NCI-H1930 (cell line): ENCODE results near the gene VSIG8.
"Not testable (repeated sequence)": the region's sequence is repeated elsewhere in the genome, so short reads cannot be mapped to it uniquely, and the experiment has no call there.

Experiments used
- DNase-seq, 2 experiments: peaks; one replicate each; lab custom pipeline; 2025; lab: John Stamatoyannopoulos, UW

VSIG8 gene

GRCh38 chr1:159862557-159862956 is at the start of gene VSIG8:
TSS of gene VSIG8 (minus strand) at chr1:159862657. CDS start at chr1:159862521, 136 bp downstream.
- DNase-seq, result no peak

DNA sequence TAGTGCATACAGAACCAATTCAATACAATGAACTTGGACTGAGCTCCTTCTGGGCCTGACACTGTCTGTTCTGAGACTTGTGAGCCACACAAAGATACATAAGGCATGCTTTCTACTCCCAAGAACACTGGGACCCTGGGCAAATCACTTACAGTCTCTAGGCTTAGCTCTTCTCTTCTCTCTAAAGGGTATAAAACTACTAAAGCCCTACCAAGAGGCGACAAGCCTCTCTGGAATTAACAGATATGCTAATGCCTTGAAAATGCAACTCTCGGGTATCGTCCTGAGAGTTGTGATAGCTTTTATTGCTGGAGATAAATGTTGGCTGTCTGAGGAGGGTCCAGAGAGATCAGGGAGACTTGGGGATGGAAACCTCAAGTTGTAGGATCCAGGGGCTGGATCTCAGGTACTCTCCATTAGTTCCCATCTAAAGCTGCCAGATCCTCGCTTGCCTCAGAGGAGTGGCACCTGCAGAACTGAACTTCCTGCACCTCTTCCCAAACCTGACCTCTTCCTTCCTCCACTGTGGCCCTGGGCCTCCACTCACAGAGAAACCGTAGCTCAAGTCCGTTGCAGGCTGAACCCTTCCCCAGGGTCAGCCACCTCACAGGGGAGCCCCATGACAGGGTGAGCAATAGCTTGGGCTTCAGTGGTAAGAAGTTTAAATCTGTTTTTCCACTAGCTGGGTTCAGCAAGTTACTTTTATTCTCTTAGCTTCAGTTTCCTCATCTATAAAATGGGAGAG is 49.0 kb upstream of the VSIG8 start:
- DNase-seq, result no peak

DNA sequence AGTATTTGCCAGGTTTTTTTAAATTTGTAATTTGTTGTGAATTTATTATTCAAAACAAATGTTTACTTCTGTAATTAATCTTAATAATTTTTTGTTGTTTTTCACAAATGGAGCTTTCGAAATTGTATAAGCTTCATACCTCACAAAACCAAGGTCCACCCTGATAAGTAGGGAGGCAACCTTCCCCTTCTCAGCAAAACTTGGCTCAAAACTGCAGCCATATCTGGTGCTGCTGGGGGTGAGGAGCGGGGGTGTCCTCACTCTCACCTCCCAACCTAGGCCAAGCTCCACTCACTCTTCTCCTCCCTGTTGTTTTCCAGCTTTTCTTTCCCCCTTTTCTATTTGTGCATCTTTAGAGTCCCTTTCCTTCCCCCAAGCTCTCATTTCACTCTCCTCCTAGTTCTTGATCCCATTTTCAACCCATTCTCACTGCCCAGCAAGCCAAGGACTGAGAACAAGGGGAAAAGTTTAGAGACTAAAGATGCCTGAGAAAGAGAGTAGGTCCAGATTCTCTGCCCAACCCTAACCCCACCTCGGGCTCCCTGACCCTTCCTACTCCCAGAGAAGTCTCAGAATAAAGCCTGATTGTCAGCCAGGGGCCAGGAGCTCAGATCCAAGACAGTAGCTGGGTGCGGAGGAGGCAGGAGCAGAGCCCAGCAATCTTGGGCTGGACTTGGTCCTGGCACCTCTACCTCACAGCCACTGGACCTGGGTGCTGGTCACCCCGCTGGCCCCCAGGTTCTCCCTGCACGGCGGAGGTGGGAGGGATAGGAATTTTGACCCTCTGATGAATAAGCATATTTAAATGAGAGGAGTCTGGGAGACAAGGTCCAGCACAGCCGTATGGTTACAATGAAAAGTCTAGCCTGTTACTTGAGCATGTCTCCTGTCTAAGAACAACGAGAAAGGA is 45.8 kb upstream of the VSIG8 start:
- no peak for DNase-seq

GRCh38 chr1:159906960-159907359 is 44.5 kb upstream of the VSIG8 start:
- DNase-seq, result no peak

DNA sequence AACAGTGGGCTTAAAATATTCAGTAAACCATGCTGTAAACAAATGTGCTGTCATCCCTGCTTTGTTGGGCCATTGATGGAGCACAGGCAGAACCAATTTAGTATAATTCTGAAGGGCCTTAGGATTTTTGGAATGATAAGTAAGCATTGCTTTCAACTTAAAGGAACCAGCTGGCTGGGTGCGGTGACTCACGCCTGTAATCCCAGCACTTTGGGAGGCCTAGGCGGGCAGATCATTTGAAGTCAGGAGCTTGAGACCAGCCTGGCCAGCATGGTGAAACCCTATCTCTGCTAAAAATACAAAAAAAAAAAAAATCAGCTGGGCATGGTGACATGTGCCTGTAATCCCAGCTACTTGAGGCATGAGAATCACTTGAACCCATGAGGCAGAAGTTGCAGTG is 41.6 kb upstream of the VSIG8 start:
- not testable (repeated sequence) for DNase-seq

DNA sequence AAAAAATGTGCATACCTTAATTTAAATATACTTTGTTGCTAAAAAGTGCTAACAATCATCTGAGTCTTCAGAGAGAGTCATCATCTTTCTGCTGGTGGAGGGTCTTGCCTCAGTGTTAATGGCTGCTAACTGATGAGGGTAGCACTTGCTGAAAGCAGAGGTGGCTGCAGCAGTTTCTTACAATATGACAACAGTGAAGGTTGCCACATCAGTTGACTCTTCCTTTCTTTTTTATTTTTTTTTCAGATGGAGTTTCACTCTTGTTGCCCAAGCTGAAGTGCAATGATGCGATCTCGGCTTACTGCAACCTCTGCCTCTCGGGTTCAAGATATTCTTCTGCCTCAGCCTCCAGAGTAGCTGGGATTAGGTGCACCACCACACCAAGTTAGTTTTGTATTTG is 40.1 kb upstream of the VSIG8 start:
- DNase-seq, result no peak

- DNase-seq, result no peak
Measured at GRCh38 chr1:159900755-159901360, 38.4 kb upstream of the VSIG8 start.

DNA sequence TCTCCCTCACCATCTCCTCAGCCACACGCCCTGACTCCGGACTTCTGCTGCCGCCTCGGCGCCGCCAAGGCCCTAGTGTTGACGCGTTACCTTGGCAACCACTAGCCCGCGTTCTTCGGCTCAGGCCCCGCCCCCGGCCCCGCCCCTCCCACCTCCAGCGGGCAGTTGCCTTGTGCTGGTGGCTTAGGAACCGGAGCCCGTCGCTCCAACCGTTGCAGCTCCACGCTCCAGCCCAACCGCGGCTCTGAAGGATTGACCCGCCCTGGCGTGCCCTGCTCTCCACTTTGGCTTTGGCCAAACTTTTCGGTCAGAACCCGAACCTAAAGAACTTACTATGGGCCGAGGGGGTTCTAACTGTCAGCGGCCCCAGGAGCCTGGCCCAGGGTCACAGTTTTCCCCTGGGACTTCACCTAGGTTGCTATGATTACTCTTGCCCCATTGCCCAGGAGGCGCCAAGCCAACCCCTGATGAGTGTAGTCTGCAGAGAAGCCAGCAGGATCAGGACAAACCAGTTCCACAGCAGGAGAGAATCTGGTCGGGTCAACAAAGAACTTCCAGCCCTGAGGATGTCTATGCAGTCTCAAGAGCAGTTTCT is 37.7 kb upstream of the VSIG8 start, which contains the start of gene CFAP45:
Gene CFAP45, minus strand, starts transcription at position 80 of the 595 bp plus-strand sequence. Its CDS starts 67 bp downstream, at position 13.
- DNase-seq, result peak; percentile 63 to 66

DNA sequence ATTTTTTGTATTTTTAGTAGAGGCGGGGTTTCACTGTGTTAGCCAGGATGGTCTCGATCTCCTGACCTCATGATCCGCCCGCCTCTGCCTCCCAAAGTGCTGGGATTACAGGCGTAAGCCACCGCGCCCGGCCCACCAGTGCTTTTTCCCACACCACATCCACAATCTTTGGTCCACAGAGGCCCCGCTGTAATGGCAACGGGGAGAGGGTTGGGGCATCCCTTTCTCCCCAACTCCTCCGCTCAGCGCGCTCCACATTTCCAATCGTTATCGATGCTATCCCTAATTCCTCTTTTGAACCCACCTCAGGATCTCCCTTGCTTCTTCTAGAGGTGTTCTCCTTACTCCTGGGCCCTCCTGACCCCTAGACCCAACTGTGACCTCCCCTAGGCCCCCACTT is 37.2 kb upstream of the VSIG8 start:
- not testable (repeated sequence) for DNase-seq

- DNase-seq, result no peak
Measured at GRCh38 chr1:159898527-159898926, 36.1 kb upstream of the VSIG8 start.

- no peak for DNase-seq
Measured at GRCh38 chr1:159897962-159898361, 35.5 kb upstream of the VSIG8 start.

DNA sequence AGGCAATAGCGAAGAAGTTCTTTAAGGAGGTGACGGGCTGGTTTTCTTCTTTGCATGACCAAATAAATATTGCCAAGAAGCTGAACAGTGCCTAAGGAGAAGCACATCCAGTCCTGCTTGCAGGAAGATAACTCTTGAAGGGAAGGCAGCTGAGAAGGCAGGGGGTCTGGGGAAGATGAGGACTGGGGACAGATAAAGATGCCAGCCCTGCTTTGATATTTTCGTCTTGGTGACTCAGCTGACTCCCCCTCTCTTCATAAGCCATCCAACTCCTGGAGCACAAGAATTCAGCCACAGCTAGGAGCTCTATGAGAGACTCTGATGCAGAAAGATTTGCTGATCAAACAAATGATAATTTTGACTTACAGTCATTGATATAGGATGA is 34.1 kb upstream of the VSIG8 start:
- no peak for DNase-seq

DNA sequence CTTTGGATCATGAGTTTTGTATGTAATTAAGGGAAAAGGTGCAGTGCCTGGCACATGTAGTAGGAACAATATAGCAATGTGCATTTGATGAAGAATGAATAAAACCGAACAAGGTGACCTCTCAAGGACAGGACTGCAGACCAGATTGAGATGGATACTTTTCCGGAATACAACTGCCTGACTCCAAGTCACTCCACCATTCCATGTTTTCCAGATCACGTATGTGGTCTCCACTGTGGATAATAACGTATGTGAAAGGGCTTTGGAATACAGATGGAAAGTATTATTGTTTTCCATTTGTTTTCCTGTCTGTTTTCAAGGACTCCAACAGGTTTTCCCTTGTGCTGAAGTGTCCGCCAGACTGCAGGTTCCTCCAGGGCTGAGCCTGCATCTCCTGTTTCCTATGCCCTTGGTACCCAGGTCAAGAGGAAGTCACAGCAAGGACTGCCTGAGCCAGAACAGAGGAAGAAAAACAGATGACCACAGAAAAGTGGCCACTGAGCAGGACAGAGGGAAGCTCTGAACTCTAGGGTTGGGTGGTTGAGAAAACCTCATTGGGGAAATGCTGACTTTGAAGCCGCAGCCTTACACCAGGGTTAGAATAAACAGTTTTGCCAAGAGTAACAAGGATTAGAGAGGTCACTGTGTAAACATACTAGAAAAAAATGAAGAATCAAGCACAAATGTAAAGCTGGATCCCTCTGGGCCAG is 33.5 kb upstream of the VSIG8 start:
- no peak for DNase-seq

DNA sequence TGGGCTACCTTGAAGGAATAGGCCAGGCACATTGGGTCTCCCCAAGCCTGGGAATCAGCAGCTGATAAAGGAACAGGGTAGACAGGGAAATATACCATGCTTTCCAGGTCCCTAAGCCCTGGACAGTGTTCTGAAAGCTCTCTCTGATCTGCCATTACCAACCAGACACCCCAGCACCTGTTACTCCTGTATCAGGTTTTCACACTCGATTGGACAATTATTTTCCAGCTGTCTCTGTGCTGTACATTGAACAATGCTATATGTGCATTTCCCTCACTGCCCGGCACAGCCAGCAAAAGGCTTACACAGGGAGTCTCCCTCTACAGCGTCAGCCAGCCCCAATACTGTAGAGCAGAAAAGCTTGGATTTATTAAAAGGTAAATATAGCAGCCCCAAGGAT is 32.8 kb upstream of the VSIG8 start:
- DNase-seq, result no peak

DNA sequence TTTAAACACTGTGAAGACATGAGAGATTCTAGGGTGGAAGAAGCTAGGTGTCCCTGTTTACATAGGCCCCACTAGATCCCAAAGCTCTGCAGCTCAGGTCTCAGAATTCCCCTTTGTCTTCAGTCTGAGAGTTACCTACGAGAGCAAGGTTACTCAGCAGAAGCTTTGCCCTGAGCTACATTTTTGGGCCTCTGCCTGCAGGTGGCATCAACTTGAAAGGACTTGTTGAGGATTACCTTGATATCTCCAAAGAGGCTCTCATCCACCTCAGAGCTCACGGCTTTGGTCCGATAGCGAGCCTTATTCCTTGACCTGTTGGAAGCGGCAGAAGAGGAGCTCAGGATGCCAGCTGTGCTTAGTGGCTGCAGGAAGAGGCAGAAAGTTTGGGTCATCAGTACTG is 30.5 kb upstream of the VSIG8 start:
- no peak for DNase-seq

GRCh38 chr1:159891275-159892157 is 29.1 kb upstream of the VSIG8 start:
- DNase-seq, result peak; percentile 62 to 82

DNA sequence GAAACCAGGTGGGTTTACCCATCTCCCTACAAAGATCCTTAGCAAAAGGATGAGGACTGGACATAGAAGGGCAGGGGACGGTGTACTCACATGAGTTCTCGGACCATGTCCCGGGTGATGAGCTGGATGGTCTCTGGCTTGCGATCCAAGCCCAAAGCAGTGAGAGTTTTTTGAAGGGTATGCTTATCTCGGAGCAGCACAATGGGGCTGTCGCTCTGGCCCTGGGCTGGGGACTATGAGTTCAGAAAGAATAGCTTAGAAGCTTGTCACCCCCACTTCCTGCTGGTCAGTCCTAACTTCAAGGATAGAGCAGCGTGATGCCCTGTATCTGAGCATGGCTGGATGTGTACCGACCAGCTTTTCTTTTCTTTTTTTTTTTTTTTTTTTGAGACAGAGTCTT is 27.9 kb upstream of the VSIG8 start:
- no peak for DNase-seq

DNA sequence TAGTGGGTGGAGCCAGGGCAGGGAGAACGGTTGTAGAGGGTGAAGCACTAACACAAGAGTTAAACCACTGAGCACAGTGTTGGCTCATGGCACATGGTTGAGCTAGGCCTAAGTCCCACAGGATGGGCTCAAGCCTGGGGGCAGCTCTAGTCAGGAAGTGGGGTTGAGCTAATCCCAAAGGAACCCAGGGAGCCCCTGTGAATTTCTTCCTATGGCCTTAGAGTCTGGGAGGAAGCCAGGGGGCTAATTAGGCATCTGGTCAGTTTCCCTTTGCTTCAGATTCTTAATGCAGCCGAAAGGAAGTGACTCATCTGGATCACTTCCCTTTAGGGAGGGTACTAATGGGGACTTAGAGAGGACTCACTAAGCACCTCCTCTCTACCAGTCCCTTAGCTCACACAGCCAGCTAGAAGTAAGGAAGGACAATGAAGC is 27.4 kb upstream of the VSIG8 start:
- no peak for DNase-seq

- DNase-seq, result no peak
Measured at GRCh38 chr1:159889202-159889601, 26.7 kb upstream of the VSIG8 start.

DNA sequence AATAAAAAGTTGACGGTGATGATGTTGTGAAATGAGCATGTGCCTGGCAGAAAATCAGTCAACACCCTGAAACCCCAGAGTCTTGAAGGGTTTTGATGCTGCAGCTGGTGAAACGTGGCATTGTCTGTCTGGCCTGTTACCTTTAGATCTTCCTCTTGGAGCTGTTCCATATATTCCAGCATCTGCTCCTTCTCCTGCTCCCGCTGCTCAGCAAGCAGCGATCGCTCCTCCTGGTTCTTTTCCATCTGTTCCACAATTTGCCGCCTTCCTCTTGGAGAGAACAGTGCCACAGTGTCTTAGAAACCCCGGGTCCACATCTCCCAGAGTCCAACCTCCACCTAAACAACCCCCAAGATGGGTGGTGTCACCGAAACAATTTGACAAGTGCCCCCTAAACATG is 21.8 kb upstream of the VSIG8 start:
- no peak for DNase-seq

DNA sequence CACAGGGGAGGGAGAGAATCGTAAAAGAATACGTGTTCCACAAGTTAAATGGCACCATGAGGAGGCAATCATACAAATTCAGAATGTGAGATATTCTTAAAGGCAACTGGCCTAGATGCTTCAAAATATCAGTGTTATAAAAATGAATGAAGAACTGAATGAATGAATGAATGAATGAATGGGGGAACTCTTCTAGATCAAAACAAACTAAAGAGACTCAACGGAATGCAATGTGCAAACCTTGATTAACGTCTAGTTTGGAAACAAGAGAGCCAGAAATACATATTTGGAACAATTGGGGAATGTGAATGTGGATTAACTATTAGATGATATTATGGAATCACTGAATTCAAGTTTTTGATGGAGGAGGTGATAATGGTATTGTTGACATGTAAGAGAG is 20.7 kb upstream of the VSIG8 start:
- DNase-seq, result no peak
